RKO (cell line): Measurements from ENCODE around the gene BIRC5.

Experiments
- DNase-seq: peaks from one replicate; pipeline ENCODE4 v3.0.0-alpha.2; 2016; ENCODE audit warnings: low spot score

BIRC5 gene

DNA sequence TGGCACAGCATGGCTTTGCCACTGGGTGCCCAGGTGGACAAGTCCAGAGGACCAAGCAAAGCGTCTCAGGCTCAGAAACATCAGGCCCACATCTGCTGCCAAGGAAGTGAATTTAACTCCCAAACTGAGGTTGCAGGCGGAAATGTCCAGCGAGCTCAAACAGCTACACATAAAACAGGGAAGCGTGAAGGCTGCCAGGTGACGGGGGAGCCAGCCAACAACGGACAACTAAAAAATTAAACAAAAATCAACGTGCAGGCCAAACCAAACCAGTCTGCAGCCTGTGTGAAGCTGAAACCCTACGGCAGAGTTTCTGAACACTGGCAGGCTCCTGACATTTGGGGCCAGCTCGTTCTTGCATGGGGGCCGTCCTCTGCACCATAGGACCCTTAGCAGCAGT, 29.7 kb upstream of the BIRC5 start:
- no peak for DNase-seq

DNA sequence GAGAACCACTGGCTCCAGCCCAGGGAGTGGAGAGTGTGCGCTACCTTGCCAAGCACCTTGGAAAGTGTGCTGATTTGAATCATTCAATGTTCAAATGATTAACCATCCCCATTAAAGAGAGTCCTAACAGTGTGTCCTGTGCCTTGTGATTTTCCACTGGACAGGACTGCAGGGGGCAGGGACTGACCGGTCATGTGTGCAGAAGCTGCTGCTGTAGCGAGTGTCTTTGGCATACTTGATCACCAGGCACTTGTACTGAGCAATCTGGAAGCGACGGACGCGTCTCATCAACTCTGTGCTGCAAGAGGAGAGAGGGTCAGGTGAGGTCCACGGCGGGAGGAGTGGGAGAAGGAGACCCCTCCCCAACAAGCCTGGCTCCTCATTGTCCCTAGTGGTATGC, 29.2 kb upstream of the BIRC5 start:
- DNase-seq: no peak

DNA sequence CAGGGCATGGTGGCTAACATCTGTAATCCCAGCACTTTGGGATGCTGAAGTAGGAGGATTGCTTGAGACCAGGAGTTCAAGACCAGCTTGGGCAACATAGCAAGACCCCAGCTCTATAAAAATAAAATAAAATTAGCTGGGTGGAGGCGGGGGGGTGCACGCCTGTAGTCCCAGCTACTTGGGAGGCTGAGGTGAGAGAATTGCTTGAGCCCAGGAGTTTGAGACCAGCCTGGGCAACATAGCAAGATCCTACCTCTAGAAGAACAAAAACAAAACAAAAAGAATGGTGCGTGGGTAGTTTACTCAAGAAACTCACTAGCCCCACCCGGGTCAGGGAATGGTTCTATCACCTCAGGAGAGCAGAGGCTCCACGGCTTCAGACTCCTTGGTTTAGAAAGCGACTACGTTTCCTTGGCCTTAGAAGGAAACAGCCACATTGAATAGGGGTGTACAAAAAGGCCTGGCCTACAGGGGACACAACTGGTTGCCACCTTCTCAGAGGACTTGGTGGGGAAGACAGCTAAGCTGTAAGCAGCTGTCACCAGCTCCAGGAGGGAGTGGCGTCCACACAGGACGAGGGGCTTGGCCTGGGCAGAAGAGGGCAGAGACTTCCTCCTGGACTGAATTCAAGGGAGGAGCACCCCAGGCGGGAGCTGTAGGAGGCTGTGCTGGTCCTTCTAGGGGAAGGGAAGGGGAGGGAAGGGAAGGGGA, 27.9 kb upstream of the BIRC5 start:
- peak; percentile 77 for DNase-seq

DNA sequence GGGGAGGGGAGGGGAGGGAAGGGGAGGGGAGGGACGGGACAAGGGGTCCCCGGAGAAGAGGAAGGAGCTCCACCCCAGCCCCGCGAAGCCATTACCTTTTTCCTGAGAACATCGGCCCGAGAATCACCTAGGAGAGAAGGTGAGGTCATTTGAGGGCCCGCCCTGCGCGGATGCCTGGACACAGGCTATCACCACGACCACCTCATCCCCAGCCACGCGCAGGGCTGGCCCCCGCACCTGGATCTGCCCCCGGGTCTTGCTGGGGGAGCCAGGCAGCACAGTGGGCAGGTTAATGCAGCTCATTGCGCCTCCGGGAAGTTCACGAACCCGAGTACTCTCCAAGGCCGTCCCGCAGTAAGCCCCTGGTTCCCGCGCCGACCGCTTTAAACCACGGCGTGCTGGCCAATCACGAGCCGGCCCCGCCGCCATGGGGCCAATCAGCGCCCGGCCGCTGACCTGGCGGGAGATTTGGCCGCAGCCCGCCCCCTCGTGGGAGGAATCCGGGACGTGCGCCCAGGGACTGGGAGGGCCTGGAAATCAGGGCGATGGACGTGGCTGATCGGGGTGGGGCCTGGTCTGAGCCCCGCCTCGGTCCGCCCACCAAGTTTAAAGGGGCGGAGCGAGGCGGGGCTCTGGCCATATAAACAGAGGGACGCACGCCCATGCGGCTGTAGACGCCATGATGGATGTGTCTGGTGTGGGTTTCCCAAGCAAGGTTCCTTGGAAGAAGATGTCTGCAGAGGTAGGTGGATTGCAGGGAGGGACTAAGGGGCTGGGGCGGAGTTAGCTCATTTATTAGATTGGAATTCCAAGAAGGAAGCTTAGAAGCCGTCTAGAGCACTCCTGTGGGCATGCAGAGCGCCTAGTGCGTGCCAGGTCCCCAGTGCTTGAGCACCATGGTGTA, 27.1 kb upstream of the BIRC5 start, which contains the start of the genes AFMID and TK1:
Gene AFMID, plus strand, starts transcription at position 671 of the 904 bp plus-strand sequence. Its CDS starts 9 bp downstream, at position 680.
Gene TK1, minus strand, starts transcription at position 361 of the 904 bp plus-strand sequence. Its CDS starts 58 bp downstream, at position 303.
- DNase-seq: peak; percentile 95

DNA sequence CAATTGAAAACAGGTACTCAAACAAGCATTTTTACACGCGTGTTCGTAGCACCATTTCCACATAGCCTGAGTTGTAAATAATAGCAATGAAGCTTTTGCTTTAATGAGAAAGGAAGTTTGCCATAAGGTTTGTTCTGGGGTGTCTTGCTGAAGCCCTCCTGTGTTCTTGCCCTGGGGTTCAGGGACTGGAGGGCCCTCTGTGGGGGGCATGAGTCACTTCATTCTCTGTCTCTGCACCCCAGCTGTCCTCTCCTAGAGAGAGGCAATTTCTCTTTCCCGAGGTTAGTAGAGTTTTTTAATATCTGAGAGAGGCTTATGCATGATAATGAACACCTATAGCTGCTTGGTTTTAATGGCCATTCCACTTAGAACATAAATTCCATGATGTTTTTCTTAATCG, 17.3 kb upstream of the BIRC5 start:
- no peak for DNase-seq

DNA sequence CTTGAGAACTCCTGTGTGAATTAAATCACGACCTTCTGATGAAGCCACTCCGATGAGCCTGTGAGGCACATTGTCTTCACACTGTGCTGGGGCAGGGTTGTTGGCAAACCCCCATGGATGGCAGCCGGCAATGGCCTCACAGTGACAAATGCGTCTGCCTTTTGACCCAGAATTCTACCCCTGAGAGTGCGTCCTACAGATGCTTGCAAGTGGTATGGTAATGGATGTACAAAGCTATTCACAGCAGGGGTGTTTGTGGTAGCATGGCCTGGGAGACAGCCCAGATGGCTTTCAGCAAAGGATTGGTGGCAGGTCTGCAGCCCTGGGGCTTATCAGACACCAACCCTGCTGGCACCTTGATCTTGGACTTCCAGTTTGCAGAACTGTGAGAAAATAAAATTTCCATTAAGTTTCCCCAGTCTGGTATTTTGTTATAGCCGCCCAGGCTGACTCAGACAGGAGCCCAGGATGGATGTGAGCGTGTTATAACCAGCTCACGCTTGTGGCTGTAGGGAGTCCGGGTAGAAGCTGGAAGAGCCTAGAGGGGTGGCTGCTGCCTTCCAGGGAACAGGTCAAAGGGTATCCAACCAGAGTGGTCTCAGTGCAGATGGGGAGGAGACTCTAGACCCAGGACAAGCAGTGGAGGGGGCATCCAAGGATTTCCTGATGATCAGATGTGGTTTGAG, 16.8 kb upstream of the BIRC5 start:
- no peak for DNase-seq

DNA sequence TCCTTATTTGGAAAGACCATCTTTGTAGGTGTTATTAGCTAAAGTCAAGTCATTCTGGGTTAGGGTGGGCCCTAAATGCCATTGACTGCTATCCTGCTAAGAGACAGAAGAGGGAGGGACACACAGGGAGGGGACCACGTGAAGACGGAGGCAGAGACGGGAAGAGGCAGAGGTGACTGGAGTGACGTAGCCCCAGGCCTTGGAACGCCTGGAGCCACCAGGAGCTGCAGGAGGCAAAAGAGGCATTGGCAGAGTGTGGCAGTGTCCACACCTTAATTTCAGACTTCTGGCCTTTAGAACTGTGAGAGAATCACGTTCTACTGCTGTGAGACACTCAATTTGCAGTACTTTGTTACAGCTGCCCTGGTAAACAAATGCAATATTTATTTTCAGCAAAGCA, 13.6 kb upstream of the BIRC5 start:
- DNase-seq: no peak

DNA sequence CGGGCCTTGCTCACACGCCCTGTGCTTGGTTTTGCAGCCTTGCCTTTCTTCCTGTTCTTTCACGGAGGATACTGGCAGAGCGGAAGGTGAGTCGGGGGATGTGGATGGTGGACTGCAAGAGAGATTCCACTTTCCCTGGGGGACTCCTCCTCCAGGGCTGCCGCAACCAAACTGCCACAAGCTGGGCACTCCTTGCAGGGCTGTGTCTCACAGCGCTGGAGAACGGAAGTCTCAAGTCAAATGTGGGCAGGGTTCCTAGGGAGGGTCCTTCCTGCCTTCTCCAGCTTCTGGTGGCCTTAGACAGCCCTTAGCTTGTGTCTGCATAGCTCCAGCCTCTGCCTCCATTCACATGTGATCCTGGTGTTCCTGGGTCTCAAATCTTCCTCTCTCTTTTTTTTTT, 11.4 kb upstream of the BIRC5 start:
- no peak for DNase-seq

DNA sequence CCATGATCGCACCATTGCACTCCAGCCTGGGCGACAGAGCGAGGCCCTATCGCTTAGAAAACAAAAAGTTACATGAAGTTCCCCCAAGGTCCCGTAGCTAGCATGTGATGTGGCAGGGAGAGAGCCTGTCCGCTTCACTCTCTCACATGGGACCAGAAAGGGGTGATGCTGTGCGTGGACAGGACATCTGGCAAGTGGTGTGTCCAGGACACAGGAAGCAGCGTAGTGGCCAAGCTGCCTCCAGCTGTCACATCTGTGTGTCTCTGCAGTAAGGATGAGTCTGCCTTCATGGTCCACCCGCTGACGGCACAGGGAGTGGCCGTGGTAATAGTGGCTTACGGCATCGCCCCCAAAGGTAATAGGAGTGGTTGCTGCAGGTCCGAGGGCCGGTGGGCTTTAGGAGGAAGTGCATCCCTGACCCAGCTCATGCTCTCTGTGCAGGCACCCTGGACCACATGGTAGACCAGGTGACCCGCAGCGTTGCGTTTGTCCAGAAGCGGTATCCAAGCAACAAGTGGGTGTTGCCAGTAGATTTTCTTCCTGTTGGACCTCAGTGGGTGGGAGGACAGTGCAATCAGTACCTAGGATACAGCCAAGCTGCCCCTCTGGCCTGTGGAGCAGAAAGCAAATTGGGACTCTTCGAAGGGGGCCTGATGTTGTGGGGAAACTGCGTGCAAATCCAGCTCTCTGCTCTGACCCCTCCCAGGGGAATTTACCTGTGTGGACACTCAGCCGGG, 9.5 kb upstream of the BIRC5 start:
- DNase-seq: no peak

DNA sequence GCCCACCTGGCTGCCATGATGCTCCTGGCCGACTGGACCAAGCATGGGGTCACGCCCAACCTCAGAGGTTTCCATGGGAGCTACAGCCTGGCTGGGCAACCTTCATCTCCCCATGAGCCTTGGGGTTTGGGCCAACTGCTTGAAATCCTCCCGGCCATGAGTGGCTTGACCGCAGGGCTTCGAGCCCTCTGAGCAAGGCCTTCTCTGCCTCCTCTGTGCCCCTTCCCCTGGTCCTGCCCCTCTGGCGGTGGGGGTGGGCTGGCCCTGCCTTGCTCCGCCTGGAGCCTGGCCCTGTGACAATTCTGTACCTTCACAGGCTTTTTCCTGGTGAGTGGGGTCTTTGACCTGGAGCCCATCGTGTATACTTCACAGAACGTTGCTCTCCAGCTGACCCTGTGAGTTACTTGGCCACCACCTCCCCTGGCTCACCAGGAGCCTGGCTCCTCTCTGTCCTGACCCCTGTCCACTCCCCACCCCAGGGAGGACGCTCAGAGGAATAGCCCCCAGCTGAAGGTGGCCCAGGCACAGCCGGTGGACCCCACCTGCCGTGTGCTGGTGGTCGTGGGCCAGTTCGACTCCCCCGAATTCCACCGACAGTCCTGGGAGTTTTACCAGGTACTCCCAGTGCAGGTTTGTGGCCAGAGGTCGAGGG, 8.8 kb upstream of the BIRC5 start:
- DNase-seq: no peak

DNA sequence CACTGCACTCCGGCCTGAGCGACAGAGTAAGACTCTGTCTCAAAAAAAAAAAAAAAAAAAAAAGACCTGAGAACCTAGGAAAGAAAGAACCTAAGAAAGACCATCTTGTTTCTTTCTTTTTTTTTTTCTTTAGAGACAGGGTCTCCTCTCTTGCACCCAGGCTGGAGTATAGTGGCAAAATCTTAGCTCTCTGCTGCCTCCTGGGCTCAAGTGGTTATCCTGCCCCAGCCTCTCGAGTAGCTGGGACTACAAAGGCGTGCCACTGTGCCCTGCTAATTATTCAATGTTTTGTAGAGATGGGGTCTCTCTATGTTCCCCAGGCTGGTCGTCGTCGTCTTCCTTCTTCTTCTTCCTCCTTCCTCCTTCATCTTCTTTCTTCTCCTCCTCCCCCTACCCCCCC, 7.8 kb upstream of the BIRC5 start:
- DNase-seq: no peak

DNA sequence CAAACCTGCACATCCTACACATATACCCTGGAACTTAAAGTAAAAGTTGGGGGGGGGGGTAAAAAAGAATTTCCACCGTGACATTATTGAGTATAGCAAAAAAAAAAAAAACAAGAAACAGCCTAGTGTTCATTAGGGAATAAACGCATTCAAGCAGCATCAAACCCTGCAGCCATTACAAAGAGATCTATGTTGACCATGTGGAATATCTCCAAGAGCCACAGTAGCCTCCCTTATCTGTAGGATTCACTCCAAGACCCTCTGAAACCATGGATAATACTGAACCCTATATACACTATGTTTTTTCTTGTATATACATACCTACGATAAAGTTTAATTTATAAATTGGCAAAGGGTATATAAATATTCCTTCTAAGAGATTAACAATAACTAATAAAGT, 5.6 kb upstream of the BIRC5 start:
- DNase-seq: no peak

DNA sequence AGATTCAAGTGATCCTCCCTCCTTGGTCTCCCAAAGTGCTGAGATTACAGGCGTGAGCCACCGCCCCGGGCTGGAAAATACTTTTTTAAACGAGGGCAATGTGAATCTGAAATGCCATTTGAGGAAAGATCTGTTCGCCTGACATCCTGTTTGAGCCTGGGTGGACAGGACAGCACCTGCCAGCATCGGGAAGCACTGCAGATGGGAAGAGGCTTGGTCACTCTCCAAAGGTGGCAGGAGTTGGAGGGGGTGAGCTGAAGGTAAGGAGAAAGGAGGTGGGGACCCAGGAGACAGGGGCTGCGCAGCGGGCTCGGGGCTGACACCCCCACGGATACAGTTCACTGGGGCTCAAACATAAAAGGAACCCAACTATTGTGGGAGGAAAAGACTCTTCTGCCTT, 3.9 kb upstream of the BIRC5 start:
- no peak for DNase-seq

DNA sequence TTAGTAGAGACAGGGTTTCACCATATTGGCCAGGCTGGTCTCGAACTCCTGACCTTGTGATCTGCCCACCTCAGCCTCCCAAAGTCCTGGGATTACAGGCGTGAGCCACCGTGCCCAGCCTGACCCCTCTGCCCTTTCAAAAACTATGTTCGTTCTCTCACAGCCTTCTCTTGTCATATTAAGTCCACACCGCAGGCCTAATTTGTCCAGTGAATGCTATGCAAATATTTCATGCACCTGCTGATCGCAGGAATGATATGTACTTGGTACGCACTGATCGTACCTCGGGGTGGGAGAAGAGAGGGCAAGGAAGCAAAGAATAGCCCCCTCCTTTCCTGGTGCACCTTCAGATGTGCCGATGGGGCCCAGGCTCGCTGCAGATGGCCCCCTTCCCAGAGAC, 3.0 kb upstream of the BIRC5 start:
- DNase-seq: no peak

DNA sequence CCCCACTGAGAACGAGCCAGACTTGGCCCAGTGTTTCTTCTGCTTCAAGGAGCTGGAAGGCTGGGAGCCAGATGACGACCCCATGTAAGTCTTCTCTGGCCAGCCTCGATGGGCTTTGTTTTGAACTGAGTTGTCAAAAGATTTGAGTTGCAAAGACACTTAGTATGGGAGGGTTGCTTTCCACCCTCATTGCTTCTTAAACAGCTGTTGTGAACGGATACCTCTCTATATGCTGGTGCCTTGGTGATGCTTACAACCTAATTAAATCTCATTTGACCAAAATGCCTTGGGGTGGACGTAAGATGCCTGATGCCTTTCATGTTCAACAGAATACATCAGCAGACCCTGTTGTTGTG, 631 bp downstream of the BIRC5 start:
- no peak for DNase-seq

DNA sequence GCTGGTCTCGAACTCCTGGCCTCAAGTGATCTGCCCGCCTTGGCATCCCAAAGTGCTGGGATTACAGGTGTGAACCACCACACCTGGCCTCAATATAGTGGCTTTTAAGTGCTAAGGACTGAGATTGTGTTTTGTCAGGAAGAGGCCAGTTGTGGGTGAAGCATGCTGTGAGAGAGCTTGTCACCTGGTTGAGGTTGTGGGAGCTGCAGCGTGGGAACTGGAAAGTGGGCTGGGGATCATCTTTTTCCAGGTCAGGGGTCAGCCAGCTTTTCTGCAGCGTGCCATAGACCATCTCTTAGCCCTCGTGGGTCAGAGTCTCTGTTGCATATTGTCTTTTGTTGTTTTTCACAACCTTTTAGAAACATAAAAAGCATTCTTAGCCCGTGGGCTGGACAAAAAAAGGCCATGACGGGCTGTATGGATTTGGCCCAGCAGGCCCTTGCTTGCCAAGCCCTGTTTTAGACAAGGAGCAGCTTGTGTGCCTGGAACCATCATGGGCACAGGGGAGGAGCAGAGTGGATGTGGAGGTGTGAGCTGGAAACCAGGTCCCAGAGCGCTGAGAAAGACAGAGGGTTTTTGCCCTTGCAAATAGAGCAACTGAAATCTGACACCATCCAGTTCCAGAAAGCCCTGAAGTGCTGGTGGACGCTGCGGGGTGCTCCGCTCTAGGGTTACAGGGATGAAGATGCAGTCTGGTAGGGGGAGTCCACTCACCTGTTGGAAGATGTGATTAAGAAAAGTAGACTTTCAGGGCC, 5.5 kb downstream of the BIRC5 start:
- DNase-seq: no peak

DNA sequence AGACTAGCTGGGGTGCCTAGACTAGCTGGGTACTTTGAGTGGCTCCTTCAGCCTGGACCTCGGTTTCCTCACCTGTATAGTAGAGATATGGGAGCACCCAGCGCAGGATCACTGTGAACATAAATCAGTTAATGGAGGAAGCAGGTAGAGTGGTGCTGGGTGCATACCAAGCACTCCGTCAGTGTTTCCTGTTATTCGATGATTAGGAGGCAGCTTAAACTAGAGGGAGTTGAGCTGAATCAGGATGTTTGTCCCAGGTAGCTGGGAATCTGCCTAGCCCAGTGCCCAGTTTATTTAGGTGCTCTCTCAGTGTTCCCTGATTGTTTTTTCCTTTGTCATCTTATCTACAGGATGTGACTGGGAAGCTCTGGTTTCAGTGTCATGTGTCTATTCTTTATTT, 9.0 kb downstream of the BIRC5 start:
- DNase-seq: no peak

DNA sequence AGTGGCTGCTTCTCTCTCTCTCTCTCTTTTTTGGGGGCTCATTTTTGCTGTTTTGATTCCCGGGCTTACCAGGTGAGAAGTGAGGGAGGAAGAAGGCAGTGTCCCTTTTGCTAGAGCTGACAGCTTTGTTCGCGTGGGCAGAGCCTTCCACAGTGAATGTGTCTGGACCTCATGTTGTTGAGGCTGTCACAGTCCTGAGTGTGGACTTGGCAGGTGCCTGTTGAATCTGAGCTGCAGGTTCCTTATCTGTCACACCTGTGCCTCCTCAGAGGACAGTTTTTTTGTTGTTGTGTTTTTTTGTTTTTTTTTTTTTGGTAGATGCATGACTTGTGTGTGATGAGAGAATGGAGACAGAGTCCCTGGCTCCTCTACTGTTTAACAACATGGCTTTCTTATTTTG, 9.7 kb downstream of the BIRC5 start:
- DNase-seq: no peak

DNA sequence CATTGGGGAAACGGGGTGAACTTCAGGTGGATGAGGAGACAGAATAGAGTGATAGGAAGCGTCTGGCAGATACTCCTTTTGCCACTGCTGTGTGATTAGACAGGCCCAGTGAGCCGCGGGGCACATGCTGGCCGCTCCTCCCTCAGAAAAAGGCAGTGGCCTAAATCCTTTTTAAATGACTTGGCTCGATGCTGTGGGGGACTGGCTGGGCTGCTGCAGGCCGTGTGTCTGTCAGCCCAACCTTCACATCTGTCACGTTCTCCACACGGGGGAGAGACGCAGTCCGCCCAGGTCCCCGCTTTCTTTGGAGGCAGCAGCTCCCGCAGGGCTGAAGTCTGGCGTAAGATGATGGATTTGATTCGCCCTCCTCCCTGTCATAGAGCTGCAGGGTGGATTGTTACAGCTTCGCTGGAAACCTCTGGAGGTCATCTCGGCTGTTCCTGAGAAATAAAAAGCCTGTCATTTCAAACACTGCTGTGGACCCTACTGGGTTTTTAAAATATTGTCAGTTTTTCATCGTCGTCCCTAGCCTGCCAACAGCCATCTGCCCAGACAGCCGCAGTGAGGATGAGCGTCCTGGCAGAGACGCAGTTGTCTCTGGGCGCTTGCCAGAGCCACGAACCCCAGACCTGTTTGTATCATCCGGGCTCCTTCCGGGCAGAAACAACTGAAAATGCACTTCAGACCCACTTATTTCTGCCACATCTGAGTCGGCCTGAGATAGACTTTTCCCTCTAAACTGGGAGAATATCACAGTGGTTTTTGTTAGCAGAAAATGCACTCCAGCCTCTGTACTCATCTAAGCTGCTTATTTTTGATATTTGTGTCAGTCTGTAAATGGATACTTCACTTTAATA, 10.4 kb downstream of the BIRC5 start:
- no peak for DNase-seq
